A549 (cell line): ENCODE results near the gene NOS1.

Source experiments
- HOXA7 ChIP-seq: fragments of 250-450 bp; sonication (Bioruptor Pico); IDR thresholded peaks from 2 replicates; pipeline ENCODE4 v1.5.0; 2020; ENCODE audit warnings: mild to moderate bottlenecking, moderate library complexity
- POLR2A ChIP-seq: IDR thresholded peaks from 2 replicates; pipeline ENCODE4 v1.6.1; 2012; ENCODE audit warnings: mild to moderate bottlenecking, low read length
- POLR2AphosphoS2 ChIP-seq: conservative IDR thresholded peaks from 2 replicates; pipeline ENCODE4 v1.6.1; 2012; ENCODE audit warnings: low read length, improper control_type of control experiment, inconsistent platforms
- RAD21 ChIP-seq, 2 experiments: fragments of >200 bp in 1 of 2; sonication (Bioruptor Twin) in 1 of 2; formaldehyde crosslinking in 1 of 2; IDR thresholded peaks in 1 of 2; conservative IDR thresholded peaks in 1 of 2; 2 replicates in 1 of 2; 3 replicates in 1 of 2; pipeline ENCODE4 v1.6.1; 2012 to 2018; ENCODE audit warnings: inconsistent platforms in 1 of 2
- TF ChIP-seq, protein P1 (sequence below): fragments of >200 bp; sonication (Bioruptor Twin); formaldehyde crosslinking; IDR thresholded peaks from 3 replicates; pipeline ENCODE4 v1.5.1; 2016
- TF ChIP-seq, protein P2 (sequence below): fragments of 200-600 bp; sonication (generic); IDR thresholded peaks from 2 replicates; pipeline ENCODE4 v1.6.1; 2016; ENCODE audit warnings: antibody characterized with exemption, mild to moderate bottlenecking, moderate library complexity
- TF ChIP-seq, protein P3 (sequence below): IDR thresholded peaks from 2 replicates; pipeline ENCODE4 v1.6.1; 2012

DNA sequence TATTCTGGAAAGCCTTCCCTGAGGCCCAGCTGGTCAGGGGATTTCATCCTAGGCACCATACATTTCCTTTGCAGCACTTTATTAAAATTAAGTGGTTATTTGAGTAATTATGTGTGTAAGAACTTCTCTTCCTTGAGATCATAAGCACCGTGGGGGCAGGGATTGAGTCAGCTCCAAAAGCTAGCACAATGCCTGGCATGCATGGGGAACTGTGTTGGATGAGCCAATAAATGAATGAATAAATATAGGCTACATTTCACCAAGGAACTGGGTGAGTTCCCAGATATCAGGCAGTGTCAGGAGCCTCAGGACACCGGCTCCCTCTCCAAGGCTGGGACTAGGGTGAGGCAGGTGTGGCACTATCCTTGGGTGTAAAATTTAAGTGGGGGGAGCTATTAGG lies 88.3 kb downstream of the NOS1 start:
- TF ChIP-seq, protein P1, sequence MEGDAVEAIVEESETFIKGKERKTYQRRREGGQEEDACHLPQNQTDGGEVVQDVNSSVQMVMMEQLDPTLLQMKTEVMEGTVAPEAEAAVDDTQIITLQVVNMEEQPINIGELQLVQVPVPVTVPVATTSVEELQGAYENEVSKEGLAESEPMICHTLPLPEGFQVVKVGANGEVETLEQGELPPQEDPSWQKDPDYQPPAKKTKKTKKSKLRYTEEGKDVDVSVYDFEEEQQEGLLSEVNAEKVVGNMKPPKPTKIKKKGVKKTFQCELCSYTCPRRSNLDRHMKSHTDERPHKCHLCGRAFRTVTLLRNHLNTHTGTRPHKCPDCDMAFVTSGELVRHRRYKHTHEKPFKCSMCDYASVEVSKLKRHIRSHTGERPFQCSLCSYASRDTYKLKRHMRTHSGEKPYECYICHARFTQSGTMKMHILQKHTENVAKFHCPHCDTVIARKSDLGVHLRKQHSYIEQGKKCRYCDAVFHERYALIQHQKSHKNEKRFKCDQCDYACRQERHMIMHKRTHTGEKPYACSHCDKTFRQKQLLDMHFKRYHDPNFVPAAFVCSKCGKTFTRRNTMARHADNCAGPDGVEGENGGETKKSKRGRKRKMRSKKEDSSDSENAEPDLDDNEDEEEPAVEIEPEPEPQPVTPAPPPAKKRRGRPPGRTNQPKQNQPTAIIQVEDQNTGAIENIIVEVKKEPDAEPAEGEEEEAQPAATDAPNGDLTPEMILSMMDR, result no peak
- TF ChIP-seq RAD21 (conservative IDR thresholded peaks at IDR 0.05 in 1 of 2, IDR thresholded peaks at IDR 0.05 in 1 of 2) (no peak), POLR2A (no peak), HOXA7 (CRISPR knock-in tag) (no peak), POLR2AphosphoS2 (no peak)
- TF ChIP-seq, protein P2, sequence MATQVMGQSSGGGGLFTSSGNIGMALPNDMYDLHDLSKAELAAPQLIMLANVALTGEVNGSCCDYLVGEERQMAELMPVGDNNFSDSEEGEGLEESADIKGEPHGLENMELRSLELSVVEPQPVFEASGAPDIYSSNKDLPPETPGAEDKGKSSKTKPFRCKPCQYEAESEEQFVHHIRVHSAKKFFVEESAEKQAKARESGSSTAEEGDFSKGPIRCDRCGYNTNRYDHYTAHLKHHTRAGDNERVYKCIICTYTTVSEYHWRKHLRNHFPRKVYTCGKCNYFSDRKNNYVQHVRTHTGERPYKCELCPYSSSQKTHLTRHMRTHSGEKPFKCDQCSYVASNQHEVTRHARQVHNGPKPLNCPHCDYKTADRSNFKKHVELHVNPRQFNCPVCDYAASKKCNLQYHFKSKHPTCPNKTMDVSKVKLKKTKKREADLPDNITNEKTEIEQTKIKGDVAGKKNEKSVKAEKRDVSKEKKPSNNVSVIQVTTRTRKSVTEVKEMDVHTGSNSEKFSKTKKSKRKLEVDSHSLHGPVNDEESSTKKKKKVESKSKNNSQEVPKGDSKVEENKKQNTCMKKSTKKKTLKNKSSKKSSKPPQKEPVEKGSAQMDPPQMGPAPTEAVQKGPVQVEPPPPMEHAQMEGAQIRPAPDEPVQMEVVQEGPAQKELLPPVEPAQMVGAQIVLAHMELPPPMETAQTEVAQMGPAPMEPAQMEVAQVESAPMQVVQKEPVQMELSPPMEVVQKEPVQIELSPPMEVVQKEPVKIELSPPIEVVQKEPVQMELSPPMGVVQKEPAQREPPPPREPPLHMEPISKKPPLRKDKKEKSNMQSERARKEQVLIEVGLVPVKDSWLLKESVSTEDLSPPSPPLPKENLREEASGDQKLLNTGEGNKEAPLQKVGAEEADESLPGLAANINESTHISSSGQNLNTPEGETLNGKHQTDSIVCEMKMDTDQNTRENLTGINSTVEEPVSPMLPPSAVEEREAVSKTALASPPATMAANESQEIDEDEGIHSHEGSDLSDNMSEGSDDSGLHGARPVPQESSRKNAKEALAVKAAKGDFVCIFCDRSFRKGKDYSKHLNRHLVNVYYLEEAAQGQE, result no peak
- TF ChIP-seq, protein P3, sequence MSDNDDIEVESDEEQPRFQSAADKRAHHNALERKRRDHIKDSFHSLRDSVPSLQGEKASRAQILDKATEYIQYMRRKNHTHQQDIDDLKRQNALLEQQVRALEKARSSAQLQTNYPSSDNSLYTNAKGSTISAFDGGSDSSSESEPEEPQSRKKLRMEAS, result no peak
